Measurements from ENCODE around the gene IBA57. TPM values are rescaled to one million over a fixed set of nuclear protein-coding genes. Genes with fewer than 3 reads are reported as not detected.

Gene IBA57
- polyA plus RNA-seq, 2 of the 4 experiments (the other 2 are of a cell fraction): 1.5 to 2.2 TPM

DNA sequence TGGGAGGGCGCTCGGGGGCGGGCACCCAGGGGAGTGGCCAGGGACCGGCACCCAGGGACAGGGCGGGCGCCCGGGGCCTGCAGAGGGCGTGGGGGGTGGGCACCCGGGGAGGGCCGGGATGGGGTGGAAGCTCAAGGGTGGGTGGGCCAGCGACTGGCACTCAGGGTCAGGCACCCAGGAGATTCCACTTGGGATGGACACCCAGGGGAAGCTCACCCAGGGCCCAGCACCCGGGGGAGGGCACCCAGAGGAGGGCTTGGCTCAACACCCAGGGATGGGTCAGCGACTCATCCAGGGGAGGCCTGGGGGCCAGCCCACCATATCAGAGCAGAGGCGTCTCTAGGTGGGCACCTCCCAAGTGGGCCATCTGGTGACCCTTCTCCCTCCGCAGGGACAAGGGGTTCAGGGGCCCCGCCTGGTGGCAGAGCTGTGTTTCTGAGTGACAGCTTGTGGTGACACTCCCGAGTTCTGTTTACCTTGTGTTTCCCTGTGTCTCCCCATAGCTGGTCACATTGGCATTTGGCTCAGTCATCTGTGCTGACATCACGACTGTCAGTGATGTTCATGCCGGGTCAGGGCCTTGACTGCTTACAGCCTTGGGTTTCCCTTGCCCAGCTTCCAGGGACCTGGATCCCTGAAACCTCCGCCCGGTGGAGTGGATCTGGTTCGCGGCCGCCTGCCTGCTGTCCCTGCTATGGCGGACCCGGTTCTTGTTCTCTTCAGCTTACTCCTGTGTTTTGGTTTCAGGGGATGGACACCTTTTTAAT is 749 bp downstream of the IBA57 start:
- peak overlapping the region; percentile 86 for H3K4me2 ChIP-seq
- H3K4me1 ChIP-seq: peaks cover 11% of the 10 kb centered on the region; the same call in 2 of the 3 replicates
- ChIA-PET POLR2A (interaction anchor here (0.8 to 3.4 kb wide), 8 partner anchors 23 to 292 kb away, joined by 3 to 19 read pairs (median 6); partner anchors contain the start of genes ARF1 and GUK1), CTCF (interaction anchor here (0.9 to 7.4 kb wide), 20 partner anchors 8 to 349 kb away, joined by 3 to 89 read pairs (median 4); no protein-coding TSS in a partner anchor)
- WGBS (ENCODE audit: missing lambda C conversion rate): 30% methylated on average over 15 of the region's 26 CpGs
- no peaks in the 10 kb centered on the region for H3K9me3 ChIP-seq
- DNase-seq (ENCODE audit: low read depth in 1 of 2, low spot score in 1 of 2): peak; percentile 74 to 82
- H3K4me3 ChIP-seq: peak overlapping the region; percentile 66
- peak; percentile 66; the same call in 1 of the 2 replicates for TF ChIP-seq TFCP2L1 (CRISPR knock-in tag; IDR thresholded peaks at IDR 0.05)
- TF ChIP-seq TP53 (CRISPR knock-in tag; IDR thresholded peaks at IDR 0.05): peak; percentile 8; the same call in 1 of the 2 replicates
- TF ChIP-seq, protein P1, sequence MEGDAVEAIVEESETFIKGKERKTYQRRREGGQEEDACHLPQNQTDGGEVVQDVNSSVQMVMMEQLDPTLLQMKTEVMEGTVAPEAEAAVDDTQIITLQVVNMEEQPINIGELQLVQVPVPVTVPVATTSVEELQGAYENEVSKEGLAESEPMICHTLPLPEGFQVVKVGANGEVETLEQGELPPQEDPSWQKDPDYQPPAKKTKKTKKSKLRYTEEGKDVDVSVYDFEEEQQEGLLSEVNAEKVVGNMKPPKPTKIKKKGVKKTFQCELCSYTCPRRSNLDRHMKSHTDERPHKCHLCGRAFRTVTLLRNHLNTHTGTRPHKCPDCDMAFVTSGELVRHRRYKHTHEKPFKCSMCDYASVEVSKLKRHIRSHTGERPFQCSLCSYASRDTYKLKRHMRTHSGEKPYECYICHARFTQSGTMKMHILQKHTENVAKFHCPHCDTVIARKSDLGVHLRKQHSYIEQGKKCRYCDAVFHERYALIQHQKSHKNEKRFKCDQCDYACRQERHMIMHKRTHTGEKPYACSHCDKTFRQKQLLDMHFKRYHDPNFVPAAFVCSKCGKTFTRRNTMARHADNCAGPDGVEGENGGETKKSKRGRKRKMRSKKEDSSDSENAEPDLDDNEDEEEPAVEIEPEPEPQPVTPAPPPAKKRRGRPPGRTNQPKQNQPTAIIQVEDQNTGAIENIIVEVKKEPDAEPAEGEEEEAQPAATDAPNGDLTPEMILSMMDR (IDR thresholded peaks at IDR 0.05): peak; percentile 43
- TF ChIP-seq, protein P2, sequence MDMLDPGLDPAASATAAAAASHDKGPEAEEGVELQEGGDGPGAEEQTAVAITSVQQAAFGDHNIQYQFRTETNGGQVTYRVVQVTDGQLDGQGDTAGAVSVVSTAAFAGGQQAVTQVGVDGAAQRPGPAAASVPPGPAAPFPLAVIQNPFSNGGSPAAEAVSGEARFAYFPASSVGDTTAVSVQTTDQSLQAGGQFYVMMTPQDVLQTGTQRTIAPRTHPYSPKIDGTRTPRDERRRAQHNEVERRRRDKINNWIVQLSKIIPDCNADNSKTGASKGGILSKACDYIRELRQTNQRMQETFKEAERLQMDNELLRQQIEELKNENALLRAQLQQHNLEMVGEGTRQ (IDR thresholded peaks at IDR 0.05): no peak
- TF ChIP-seq SMC3 (IDR thresholded peaks at IDR 0.05): peak; percentile 50
- no peak for TF ChIP-seq CHD4 (IDR thresholded peaks at IDR 0.05; ENCODE audit: borderline replicate concordance)
- TF ChIP-seq ZFP36 (IDR thresholded peaks at IDR 0.05; ENCODE audit: borderline replicate concordance, partially characterized antibody): no peak
- peak; percentile 76 to 85 for ATAC-seq
- FAIRE-seq: no peak
- H3K27ac ChIP-seq: peak overlapping the region; percentile 97 to 100

DNA sequence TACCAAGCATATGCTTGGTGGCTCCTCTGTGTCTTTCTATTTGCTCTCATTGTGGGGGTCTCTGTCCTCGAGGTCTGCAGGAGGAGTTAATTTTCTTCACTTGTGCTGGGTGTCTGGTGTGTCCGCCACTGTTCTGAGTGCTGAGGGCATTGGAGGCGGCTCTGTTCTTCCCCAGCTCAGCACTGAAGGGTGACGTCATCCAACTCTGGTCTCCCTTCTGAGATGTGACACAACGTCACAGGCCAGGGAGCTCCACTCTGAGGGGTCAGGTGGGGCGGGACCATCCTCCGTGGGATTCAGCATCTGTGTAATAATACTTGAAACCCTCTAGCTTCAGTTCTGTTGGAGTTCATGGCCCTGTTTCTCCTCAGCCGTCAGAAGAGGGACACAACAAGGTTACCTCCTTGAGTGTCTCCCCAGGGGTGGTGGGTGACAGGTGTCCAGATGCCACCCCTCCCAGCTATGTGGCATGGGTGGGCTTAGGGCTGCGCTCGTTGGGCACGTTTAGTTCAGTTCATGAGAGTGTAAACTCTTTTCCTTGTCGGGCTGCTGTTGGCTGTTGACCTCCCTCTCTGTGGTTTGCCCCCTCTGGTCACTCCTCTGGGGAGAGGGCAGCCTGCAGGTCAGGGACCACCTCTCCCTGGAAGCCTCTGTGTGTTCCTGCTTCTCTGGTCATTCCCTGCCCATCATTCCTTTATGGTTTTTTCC is 3.1 kb downstream of the IBA57 start:
- H3K4me2 ChIP-seq: no peak overlapping the region
- H3K27ac ChIP-seq: no peak overlapping the region
- TF ChIP-seq, protein P1 (IDR thresholded peaks at IDR 0.05): no peak
- TF ChIP-seq SMC3 (IDR thresholded peaks at IDR 0.05) (no peak), MAFK (IDR thresholded peaks at IDR 0.05; ENCODE audit: partially characterized antibody) (no peak), TP53 (CRISPR knock-in tag; IDR thresholded peaks at IDR 0.05) (no peak), RAD21 (conservative IDR thresholded peaks at IDR 0.05 in 1 of 2, IDR thresholded peaks at IDR 0.05 in 1 of 2) (no peak), CEBPB (IDR thresholded peaks at IDR 0.05) (no peak), CBX2 (IDR thresholded peaks at IDR 0.05; ENCODE audit: borderline replicate concordance, low read depth) (no peak), HDAC2 (IDR thresholded peaks at IDR 0.05) (no peak)
- H3K4me1 ChIP-seq: peaks cover 13% of the 10 kb centered on the region; the same call in 2 of the 3 replicates
- no peaks in the 10 kb centered on the region for H3K9me3 ChIP-seq
- ChIA-PET CTCF (interaction anchor here (0.9 to 7.4 kb wide), 6 partner anchors 15 to 169 kb away, joined by 3 to 89 read pairs (median 4); no protein-coding TSS in a partner anchor), POLR2A (no interaction called here)
- FAIRE-seq: no peak
- ATAC-seq: no peak
- WGBS (ENCODE audit: missing lambda C conversion rate): 68% methylated on average over 12 of the region's 12 CpGs
- no peak overlapping the region for H3K4me3 ChIP-seq
- no peak for DNase-seq (ENCODE audit: low read depth in 1 of 2, low spot score in 1 of 2)

- ChIA-PET CTCF (interaction anchor here (0.9 to 7.4 kb wide), 4 partner anchors 15 to 407 kb away, joined by 3 to 89 read pairs (median 26); no protein-coding TSS in a partner anchor), POLR2A (no interaction called here)
- ATAC-seq (no peak), FAIRE-seq (no peak), DNase-seq (ENCODE audit: low read depth in 1 of 2, low spot score in 1 of 2) (no peak)
- H3K4me1 ChIP-seq: peaks cover 15% of the 10 kb centered on the region; the same call in 2 of the 3 replicates
- no peak overlapping the region for H3K4me3 ChIP-seq
- H3K27ac ChIP-seq: no peak overlapping the region
- WGBS (ENCODE audit: missing lambda C conversion rate): 76% methylated on average over 2 of the region's 2 CpGs
- no peaks in the 10 kb centered on the region for H3K9me3 ChIP-seq
- no peak overlapping the region for H3K4me2 ChIP-seq
- no peak for TF ChIP-seq RNF2 (IDR thresholded peaks at IDR 0.05; ENCODE audit: borderline replicate concordance, low read depth)
- TF ChIP-seq JUN (IDR thresholded peaks at IDR 0.05): no peak
- no peak for TF ChIP-seq BHLHE40 (IDR thresholded peaks at IDR 0.05; ENCODE audit: low read depth, low read length)
- no peak for TF ChIP-seq ZC3H11A (IDR thresholded peaks at IDR 0.05)
- TF ChIP-seq MAX (IDR thresholded peaks at IDR 0.05): no peak
- TF ChIP-seq RARB (CRISPR knock-in tag; IDR thresholded peaks at IDR 0.05): no peak
- TF ChIP-seq TFCP2L1 (CRISPR knock-in tag; IDR thresholded peaks at IDR 0.05): no peak
- no peak for TF ChIP-seq EP300 (IDR thresholded peaks at IDR 0.05)
- TF ChIP-seq MYC (IDR thresholded peaks at IDR 0.05; ENCODE audit: borderline replicate concordance, low read length): no peak
- TF ChIP-seq EHMT2 (IDR thresholded peaks at IDR 0.05; ENCODE audit: low read depth): no peak
- TF ChIP-seq NPAS2 (CRISPR knock-in tag; IDR thresholded peaks at IDR 0.05; ENCODE audit: borderline replicate concordance): no peak
- TF ChIP-seq CEBPB (IDR thresholded peaks at IDR 0.05): no peak
- TF ChIP-seq POLR2AphosphoS2 (conservative IDR thresholded peaks at IDR 0.05; ENCODE audit: low read length): no peak
- TF ChIP-seq, protein P1 (IDR thresholded peaks at IDR 0.05): no peak
Observed at GRCh38 chr1:228169345-228169744, 3.7 kb downstream of the IBA57 start.

All from A549 (cell line).